ENCODE measurements around the gene ARHGAP15. TPM values are rescaled to one million over a fixed set of nuclear protein-coding genes. Genes with fewer than 3 reads are reported as not detected.

The ARHGAP15 gene
- total RNA-seq, 3 donors from 2014 or later (not counting 1 experiment from before 2014, with no cell fraction given): 148 to 168 (median 165) TPM

GRCh38 chr2:143545059-143545948 lies 416.1 kb downstream of the ARHGAP15 start:
- DNase-seq (peak in 1 of 2 donors; percentile 38), ATAC-seq (peak in 1 of 3 donors; percentile 51)
- 80% methylated on average over 7 of the region's 7 CpGs for WGBS (ENCODE audit: insufficient coverage)
- Histone ChIP-seq H3K36me3 (ENCODE audit: control insufficient read depth, insufficient read depth, low read length) (no peaks in the 10 kb centered on the region), H3K4me3 (ENCODE audit: low read length) (no peak overlapping the region), H3K4me1 (ENCODE audit: control insufficient read depth, insufficient read depth, low read length) (peaks cover 7% of the 10 kb centered on the region), H3K9me3 (ENCODE audit: control insufficient read depth, insufficient read depth, low read length) (no peaks in the 10 kb centered on the region), H3K27ac (ENCODE audit: low read length) (no peak overlapping the region), H3K27me3 (ENCODE audit: control insufficient read depth, insufficient read depth, low read length) (no peaks in the 10 kb centered on the region)
- no peak for TF ChIP-seq CTCF (IDR thresholded peaks at IDR 0.05)
- Mint-ChIP-seq H3K4me3 (no peak overlapping the region), H3K27me3 (ENCODE audit: low read depth in 2 of 2) (no peaks in the 10 kb centered on the region), H3K36me3 (no peaks in the 10 kb centered on the region), H3K27ac (peak overlapping the region; percentile 51 to 65), H3K4me1 (peaks cover 42% of the 10 kb centered on the region in 2 donors), H3K9me3 (no peaks in the 10 kb centered on the region)
- intact Hi-C loops (cut with micrococcal nuclease): no loop called here

- no peaks in the 10 kb centered on the region for H3K36me3 Mint-ChIP-seq
- Histone ChIP-seq H3K9me3 (ENCODE audit: control insufficient read depth, insufficient read depth, low read length) (no peaks in the 10 kb centered on the region), H3K4me1 (ENCODE audit: control insufficient read depth, insufficient read depth, low read length) (peaks cover 7% of the 10 kb centered on the region), H3K4me3 (ENCODE audit: low read length) (no peak overlapping the region), H3K27me3 (ENCODE audit: control insufficient read depth, insufficient read depth, low read length) (no peaks in the 10 kb centered on the region), H3K27ac (ENCODE audit: low read length) (no peak overlapping the region), H3K36me3 (ENCODE audit: control insufficient read depth, insufficient read depth, low read length) (no peaks in the 10 kb centered on the region)
- no peak overlapping the region for H3K4me3 Mint-ChIP-seq
- 97% methylated on average over 2 of the region's 4 CpGs for WGBS (ENCODE audit: insufficient coverage)
- H3K4me1 Mint-ChIP-seq: peaks cover 38 to 39% of the 10 kb centered on the region in 2 donors
- ATAC-seq (no peak), DNase-seq (no peak)
- H3K9me3 Mint-ChIP-seq: no peaks in the 10 kb centered on the region
- no peak for TF ChIP-seq CTCF (IDR thresholded peaks at IDR 0.05)
- intact Hi-C loops (cut with micrococcal nuclease): no loop called here
- peak overlapping the region in 1 of 2 donors; percentile 31 for H3K27ac Mint-ChIP-seq
- H3K27me3 Mint-ChIP-seq (ENCODE audit: low read depth in 2 of 2): no peaks in the 10 kb centered on the region
These were observed 416.7 kb downstream of the ARHGAP15 start for GRCh38 chr2:143545949-143546255.

- ATAC-seq (no peak), DNase-seq (no peak)
- no peaks in the 10 kb centered on the region for H3K27me3 Mint-ChIP-seq (ENCODE audit: low read depth in 2 of 2)
- no peaks in the 10 kb centered on the region for H3K27me3 ChIP-seq (ENCODE audit: control insufficient read depth, insufficient read depth, low read length)
- no peak for TF ChIP-seq CTCF (IDR thresholded peaks at IDR 0.05)
- no peaks in the 10 kb centered on the region for H3K9me3 Mint-ChIP-seq
- intact Hi-C loops (cut with micrococcal nuclease): no loop called here
- no peaks in the 10 kb centered on the region for H3K9me3 ChIP-seq (ENCODE audit: control insufficient read depth, insufficient read depth, low read length)
- no peak overlapping the region for H3K4me3 ChIP-seq (ENCODE audit: low read length)
- no CpG with 5 or more reads among the region's 2 CpGs for WGBS (ENCODE audit: insufficient coverage)
- no peak overlapping the region for H3K27ac Mint-ChIP-seq
- H3K27ac ChIP-seq (ENCODE audit: low read length): no peak overlapping the region
- H3K36me3 ChIP-seq (ENCODE audit: control insufficient read depth, insufficient read depth, low read length): peaks cover 3% of the 10 kb centered on the region
- peaks cover 26 to 28% of the 10 kb centered on the region in 2 donors for H3K4me1 Mint-ChIP-seq
- peaks cover 7% of the 10 kb centered on the region for H3K4me1 ChIP-seq (ENCODE audit: control insufficient read depth, insufficient read depth, low read length)
- no peak overlapping the region for H3K4me3 Mint-ChIP-seq
- no peaks in the 10 kb centered on the region for H3K36me3 Mint-ChIP-seq
These were observed 418.8 kb downstream of the ARHGAP15 start for GRCh38 chr2:143548032-143548431.

Measured in natural killer cell (primary cell).